H1 (cell line): ENCODE results near the gene HTR1B. TPM values are rescaled to one million over a fixed set of nuclear protein-coding genes. Genes with fewer than 3 reads are reported as not detected.

Source experiments
- CTCF ChIA-PET: fragments of 300-600 bp; sonication (Branson Sonifier 250); formaldehyde crosslinking; loops from one replicate; lab custom pipeline; 2021; ENCODE audit not compliant: partially characterized antibody; lab: Charles Lee
- POLR2A ChIA-PET: fragments of 300-600 bp; sonication (Branson Sonifier 250); formaldehyde crosslinking; loops from one replicate; lab custom pipeline; 2021; ENCODE audit warnings: inconsistent platforms; ENCODE audit not compliant: partially characterized antibody; lab: Charles Lee
- DNase-seq, 2 experiments: peaks; one replicate each; pipeline versions ENCODE4 v3.0.0 to v3.0.0-alpha.2; 2010 to 2022; ENCODE audit warnings: low spot score in 2 of 2, low read depth in 1 of 2, mixed read lengths in 1 of 2
- FAIRE-seq: peaks from 2 replicates; lab custom pipeline; 2011; peaks lifted over from hg19 to GRCh38; lab: Jason Lieb, UNC
- H2AFZ ChIP-seq: 2 replicates; pipeline ENCODE4 v1.8.1; 2012; ENCODE audit warnings: low read length, inconsistent platforms
- H2AK5ac ChIP-seq: 2 replicates; pipeline ENCODE4 v1.6.1; 2013; ENCODE audit warnings: low read depth, low read length
- H2BK120ac ChIP-seq: replicated peaks from 2 replicates; pipeline ENCODE3; 2013; ENCODE audit warnings: low read depth, low read length, inconsistent platforms
- H2BK12ac ChIP-seq: 2 replicates; pipeline ENCODE4 v1.6.1; 2013; ENCODE audit warnings: low read depth, low read length
- H2BK15ac ChIP-seq: 2 replicates; pipeline ENCODE4 v1.6.1; 2013; ENCODE audit warnings: low read length
- H2BK20ac ChIP-seq: 2 replicates; pipeline ENCODE4 v1.6.1; 2013; ENCODE audit warnings: low read length
- H2BK5ac ChIP-seq: 2 replicates; pipeline ENCODE4 v1.6.1; 2013; ENCODE audit warnings: low read depth, low read length
- H3K14ac ChIP-seq: 2 replicates; pipeline ENCODE4 v1.6.1; 2013; ENCODE audit warnings: inconsistent platforms; ENCODE audit not compliant: insufficient read length
- H3K18ac ChIP-seq: 2 replicates; pipeline ENCODE4 v1.6.1; 2013; ENCODE audit warnings: low read length; ENCODE audit errors: extremely low read depth
- H3K23ac ChIP-seq: 2 replicates; pipeline ENCODE4 v1.6.1; 2013; ENCODE audit warnings: inconsistent platforms; ENCODE audit not compliant: insufficient read length
- H3K23me2 ChIP-seq: 2 replicates; pipeline ENCODE4 v1.6.1; 2013; ENCODE audit warnings: low read depth, low read length
- H3K27ac ChIP-seq: 2 replicates; pipeline ENCODE4 v1.6.1; 2011; ENCODE audit warnings: low read depth, low read length, inconsistent platforms
- H3K27me3 ChIP-seq, 4 experiments: replicated peaks in 1 of 4; 1 replicate in 1 of 4; 2 replicates in 3 of 4; pipeline versions ENCODE4 v1.6.1 to v1.8.1; 2011 to 2013; ENCODE audit warnings: low read length in 3 of 4, mild to moderate bottlenecking in 3 of 4, inconsistent platforms in 2 of 4, mixed read lengths in 2 of 4, moderate library complexity in 1 of 4; ENCODE audit not compliant: control insufficient read depth in 3 of 4, insufficient read depth in 3 of 4; ENCODE audit errors: extremely low read depth in 1 of 4
- H3K36me3 ChIP-seq, 4 experiments: 2 replicates each; pipeline versions ENCODE4 v1.6.1 to v1.8.1; 2011 to 2013; ENCODE audit warnings: mild to moderate bottlenecking in 4 of 4, low read length in 3 of 4, moderate library complexity in 2 of 4, control low read depth in 1 of 4, inconsistent platforms in 1 of 4; ENCODE audit not compliant: insufficient read depth in 4 of 4, control insufficient read depth in 2 of 4
- H3K4ac ChIP-seq: replicated peaks from 2 replicates; pipeline ENCODE3; 2013; ENCODE audit warnings: low read length, low read depth, mixed read lengths, inconsistent platforms; ENCODE audit not compliant: insufficient read length
- H3K4me1 ChIP-seq, 4 experiments: replicated peaks in 1 of 4; 1 replicate in 1 of 4; 2 replicates in 3 of 4; pipeline versions ENCODE4 v1.6.1 to v1.8.1; 2011 to 2013; ENCODE audit warnings: low read length in 3 of 4, inconsistent platforms in 2 of 4, mixed read lengths in 1 of 4; ENCODE audit not compliant: insufficient read depth in 4 of 4, control insufficient read depth in 3 of 4
- H3K4me2 ChIP-seq, 2 experiments: 2 replicates each; pipeline versions ENCODE4 v1.6.1 to v1.8.1; 2011 to 2013; ENCODE audit warnings: low read depth in 2 of 2, low read length in 2 of 2, control low read depth in 1 of 2, inconsistent platforms in 1 of 2, mild to moderate bottlenecking in 1 of 2; ENCODE audit not compliant: insufficient read depth in 1 of 2
- H3K4me3 ChIP-seq, 4 experiments: fragments of 200-600, 300-600 bp in 1 of 4; sonication (generic), shearing (Covaris generic), sonication (Bioruptor Twin) in 1 of 4; 2 replicates each; pipeline versions ENCODE4 v1.5.1 to v1.8.1; 2011 to 2016; ENCODE audit warnings: low read length in 4 of 4, low read depth in 3 of 4, control low read depth in 2 of 4, inconsistent platforms in 2 of 4, mild to moderate bottlenecking in 2 of 4, mixed read lengths in 1 of 4, moderate library complexity in 1 of 4; ENCODE audit not compliant: insufficient read depth in 2 of 4; ENCODE audit errors: extremely low read depth in 1 of 4
- H3K56ac ChIP-seq: replicated peaks from 2 replicates; pipeline ENCODE3; 2013; ENCODE audit warnings: low read depth, mild to moderate bottlenecking, mixed read lengths, low read length, inconsistent platforms; ENCODE audit not compliant: insufficient read length
- H3K79me1 ChIP-seq: 2 replicates; pipeline ENCODE4 v1.6.1; 2013; ENCODE audit warnings: low read depth, low read length, control low read depth
- H3K79me2 ChIP-seq, 2 experiments: 2 replicates each; pipeline versions ENCODE4 v1.6.1 to v1.8.1; 2012 to 2013; ENCODE audit warnings: low read length in 2 of 2, mild to moderate bottlenecking in 2 of 2, inconsistent platforms in 1 of 2; ENCODE audit not compliant: insufficient read depth in 2 of 2, control insufficient read depth in 1 of 2
- H3K9ac ChIP-seq, 4 experiments: replicated peaks in 1 of 4; 1 replicate in 1 of 4; 2 replicates in 3 of 4; pipeline versions ENCODE4 v1.6.1 to v1.8.1; 2011 to 2013; ENCODE audit warnings: low read depth in 3 of 4, low read length in 3 of 4, control low read depth in 2 of 4, mild to moderate bottlenecking in 2 of 4, moderate library complexity in 2 of 4, inconsistent platforms in 1 of 4; ENCODE audit errors: extremely low read depth in 1 of 4
- H3K9me3 ChIP-seq, 2 experiments: 2 replicates each; pipeline versions ENCODE4 v1.6.1 to v1.8.1; 2012 to 2013; ENCODE audit warnings: mild to moderate bottlenecking in 2 of 2, moderate library complexity in 2 of 2, control low read depth in 1 of 2, inconsistent platforms in 1 of 2, low read depth in 1 of 2, low read length in 1 of 2, mixed read lengths in 1 of 2; ENCODE audit not compliant: insufficient read depth in 2 of 2
- H4K20me1 ChIP-seq, 2 experiments: replicated peaks in 1 of 2; 2 replicates each; pipeline versions ENCODE3 to v1.8.1; 2011 to 2013; ENCODE audit warnings: inconsistent platforms in 2 of 2, low read length in 2 of 2, mild to moderate bottlenecking in 1 of 2; ENCODE audit not compliant: insufficient read depth in 2 of 2, control insufficient read depth in 1 of 2
- H4K5ac ChIP-seq: 2 replicates; pipeline ENCODE4 v1.6.1; 2013; ENCODE audit warnings: low read length, low read depth, mixed read lengths, inconsistent platforms; ENCODE audit not compliant: insufficient read length
- H4K8ac ChIP-seq: 2 replicates; pipeline ENCODE4 v1.8.0; 2013; ENCODE audit warnings: mild to moderate bottlenecking, moderate library complexity, low read length, inconsistent platforms; ENCODE audit not compliant: insufficient read depth; ENCODE audit errors: extremely low read depth
- H4K91ac ChIP-seq: replicated peaks from 2 replicates; pipeline ENCODE3; 2013; ENCODE audit warnings: low read length, mixed read lengths, inconsistent platforms; ENCODE audit not compliant: insufficient read length
- BCL11A ChIP-seq, 2 experiments: IDR thresholded peaks; one replicate each; pipeline ENCODE4 v1.6.1; 2011; ENCODE audit warnings: low read depth in 2 of 2, low read length in 2 of 2, mild to moderate bottlenecking in 2 of 2
- POU5F1 ChIP-seq: IDR thresholded peaks from 2 replicates; pipeline ENCODE4 v1.6.1; 2011; ENCODE audit warnings: low read depth, mild to moderate bottlenecking, low read length, moderate library complexity
- WGBS, 2 experiments: shearing (Covaris generic) in 1 of 2; methylation state at CpG; one replicate each; pipeline versions ENCODE4 v1.1.6 to v1.1.7; 2013 to 2015; ENCODE audit warnings: low lambda C conversion rate in 2 of 2, mixed read lengths in 2 of 2, inconsistent platforms in 1 of 2, low coverage in 1 of 2, missing lambda C conversion rate in 1 of 2; ENCODE audit not compliant: insufficient replicate concordance in 2 of 2, insufficient coverage in 1 of 2, insufficient read length in 1 of 2; ENCODE audit errors: extremely low coverage in 1 of 2, missing lambda C conversion rate in 1 of 2; 5-methylcytosine and 5-hydroxymethylcytosine counted together
- polyA plus RNA-seq, 7 experiments: library from polyadenylated mRNA; depleted of rRNA in 3 of 7; stranded (reverse) in 5 of 7; unstranded in 2 of 7; fragments of >200 nt in 5 of 7; fragments of 200-250 nt in 2 of 7; gene quantifications; 1 replicate in 5 of 7; 2 replicates in 1 of 7; 4 replicates in 1 of 7; pipeline versions ENCODE4 v1.2.1 to v1.2.3, GENCODE V29; 2011 to 2013; ENCODE audit warnings: missing spikeins in 2 of 7, mixed read lengths in 2 of 7
- total RNA-seq: library from RNA; stranded (reverse); fragmentation: NEBNext Ultra II Directional; extraction: Animal tissue kit (Norgen Biotek cat#: 25700); gene quantifications from 2 replicates; pipeline ENCODE4 v1.2.1, GENCODE V29; 2021
- TF ChIP-seq, protein P1 (sequence below), 3 experiments: IDR thresholded peaks; 1 replicate in 2 of 3; 2 replicates in 1 of 3; pipeline versions ENCODE4 v1.5.1 to v1.6.1; 2011; ENCODE audit warnings: low read length in 3 of 3, mild to moderate bottlenecking in 3 of 3, inconsistent platforms in 2 of 3, low read depth in 1 of 3, moderate library complexity in 1 of 3; ENCODE audit not compliant: insufficient read depth in 1 of 3; ENCODE audit errors: control extremely low read depth in 1 of 3
- TF ChIP-seq, protein P2 (sequence below): IDR thresholded peaks from 2 replicates; pipeline ENCODE4 v1.6.1; 2011; ENCODE audit warnings: low read depth, mild to moderate bottlenecking, low read length; ENCODE audit not compliant: insufficient read depth
- TF ChIP-seq, protein P3 (sequence below): IDR thresholded peaks from 2 replicates; pipeline ENCODE4 v1.6.1; 2012; ENCODE audit warnings: low read length, inconsistent platforms
- TF ChIP-seq, protein P4 (sequence below): IDR thresholded peaks from 2 replicates; pipeline ENCODE4 v1.6.1; 2012; ENCODE audit warnings: inconsistent platforms
- TF ChIP-seq, protein P5 (sequence below): IDR thresholded peaks from 2 replicates; pipeline ENCODE4 v1.6.1; 2011; ENCODE audit warnings: low read length, improper control_type of control experiment

The HTR1B gene
- total and polyA plus RNA-seq, 2 of the 8 experiments (the other 6 are each of a cell fraction or from before 2014, with no cell fraction given), result 1.1 to 1.4 TPM

DNA sequence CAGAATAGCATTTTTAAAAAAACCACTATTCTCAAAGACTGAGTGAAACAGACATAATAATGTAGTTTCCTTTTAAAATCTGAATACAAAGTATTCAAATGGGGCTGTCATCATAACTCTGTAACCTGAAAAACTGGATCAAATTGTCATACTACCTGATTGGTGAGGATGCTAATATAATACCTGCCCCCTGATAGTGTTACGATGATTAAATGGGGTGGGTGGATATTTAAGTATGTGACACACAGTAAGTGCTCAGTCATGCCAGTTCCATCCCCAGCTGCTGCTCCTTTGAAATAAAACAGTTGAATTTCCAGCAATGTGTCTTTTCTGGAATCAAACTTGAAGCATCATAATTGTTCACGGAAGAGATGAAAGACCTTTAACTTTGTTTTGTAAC is 8.9 kb downstream of the HTR1B start:
- 89% methylated on average over 2 of the region's 2 CpGs; no CpG with 5 or more reads in 1 of the 2 experiments for WGBS, 2 experiments
- CTCF ChIA-PET, result interaction anchor here (0.6 to 1.6 kb wide), 3 partner anchors 12 to 1059 kb away, joined by 3 to 4 read pairs (median 3); no protein-coding TSS in a partner anchor
- no peak for TF ChIP-seq BCL11A (IDR thresholded peaks at IDR 0.05; ENCODE audit: low read depth in 2 of 2, low read length in 2 of 2)
- TF ChIP-seq, protein P1, sequence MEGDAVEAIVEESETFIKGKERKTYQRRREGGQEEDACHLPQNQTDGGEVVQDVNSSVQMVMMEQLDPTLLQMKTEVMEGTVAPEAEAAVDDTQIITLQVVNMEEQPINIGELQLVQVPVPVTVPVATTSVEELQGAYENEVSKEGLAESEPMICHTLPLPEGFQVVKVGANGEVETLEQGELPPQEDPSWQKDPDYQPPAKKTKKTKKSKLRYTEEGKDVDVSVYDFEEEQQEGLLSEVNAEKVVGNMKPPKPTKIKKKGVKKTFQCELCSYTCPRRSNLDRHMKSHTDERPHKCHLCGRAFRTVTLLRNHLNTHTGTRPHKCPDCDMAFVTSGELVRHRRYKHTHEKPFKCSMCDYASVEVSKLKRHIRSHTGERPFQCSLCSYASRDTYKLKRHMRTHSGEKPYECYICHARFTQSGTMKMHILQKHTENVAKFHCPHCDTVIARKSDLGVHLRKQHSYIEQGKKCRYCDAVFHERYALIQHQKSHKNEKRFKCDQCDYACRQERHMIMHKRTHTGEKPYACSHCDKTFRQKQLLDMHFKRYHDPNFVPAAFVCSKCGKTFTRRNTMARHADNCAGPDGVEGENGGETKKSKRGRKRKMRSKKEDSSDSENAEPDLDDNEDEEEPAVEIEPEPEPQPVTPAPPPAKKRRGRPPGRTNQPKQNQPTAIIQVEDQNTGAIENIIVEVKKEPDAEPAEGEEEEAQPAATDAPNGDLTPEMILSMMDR (IDR thresholded peaks at IDR 0.05; ENCODE audit: control extremely low read depth in 1 of 3, insufficient read depth in 1 of 3, low read depth in 1 of 3, low read length in 3 of 3), result no peak
- TF ChIP-seq, protein P2, sequence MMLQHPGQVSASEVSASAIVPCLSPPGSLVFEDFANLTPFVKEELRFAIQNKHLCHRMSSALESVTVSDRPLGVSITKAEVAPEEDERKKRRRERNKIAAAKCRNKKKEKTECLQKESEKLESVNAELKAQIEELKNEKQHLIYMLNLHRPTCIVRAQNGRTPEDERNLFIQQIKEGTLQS, result no peak
- TF ChIP-seq, protein P3, sequence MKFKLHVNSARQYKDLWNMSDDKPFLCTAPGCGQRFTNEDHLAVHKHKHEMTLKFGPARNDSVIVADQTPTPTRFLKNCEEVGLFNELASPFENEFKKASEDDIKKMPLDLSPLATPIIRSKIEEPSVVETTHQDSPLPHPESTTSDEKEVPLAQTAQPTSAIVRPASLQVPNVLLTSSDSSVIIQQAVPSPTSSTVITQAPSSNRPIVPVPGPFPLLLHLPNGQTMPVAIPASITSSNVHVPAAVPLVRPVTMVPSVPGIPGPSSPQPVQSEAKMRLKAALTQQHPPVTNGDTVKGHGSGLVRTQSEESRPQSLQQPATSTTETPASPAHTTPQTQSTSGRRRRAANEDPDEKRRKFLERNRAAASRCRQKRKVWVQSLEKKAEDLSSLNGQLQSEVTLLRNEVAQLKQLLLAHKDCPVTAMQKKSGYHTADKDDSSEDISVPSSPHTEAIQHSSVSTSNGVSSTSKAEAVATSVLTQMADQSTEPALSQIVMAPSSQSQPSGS, result no peak
- TF ChIP-seq, protein P4, sequence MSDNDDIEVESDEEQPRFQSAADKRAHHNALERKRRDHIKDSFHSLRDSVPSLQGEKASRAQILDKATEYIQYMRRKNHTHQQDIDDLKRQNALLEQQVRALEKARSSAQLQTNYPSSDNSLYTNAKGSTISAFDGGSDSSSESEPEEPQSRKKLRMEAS, result no peak
- no peak for TF ChIP-seq POU5F1
- TF ChIP-seq, protein P5, sequence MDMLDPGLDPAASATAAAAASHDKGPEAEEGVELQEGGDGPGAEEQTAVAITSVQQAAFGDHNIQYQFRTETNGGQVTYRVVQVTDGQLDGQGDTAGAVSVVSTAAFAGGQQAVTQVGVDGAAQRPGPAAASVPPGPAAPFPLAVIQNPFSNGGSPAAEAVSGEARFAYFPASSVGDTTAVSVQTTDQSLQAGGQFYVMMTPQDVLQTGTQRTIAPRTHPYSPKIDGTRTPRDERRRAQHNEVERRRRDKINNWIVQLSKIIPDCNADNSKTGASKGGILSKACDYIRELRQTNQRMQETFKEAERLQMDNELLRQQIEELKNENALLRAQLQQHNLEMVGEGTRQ, result no peak

More for the DNA sequence above, 8.9 kb downstream of the HTR1B start:
- FAIRE-seq, result no peak
- POLR2A ChIA-PET, result no interaction called here
- Histone ChIP-seq H3K79me1 (no peaks in the 10 kb centered on the region), H2BK120ac (no peak overlapping the region), H3K4me3 (no peak overlapping the region), H2AFZ (peak overlapping the region; percentile 28; the same call in 1 of the 2 replicates), H3K18ac (no peak overlapping the region), H3K27me3 (no peaks in the 10 kb centered on the region), H4K8ac (no peak overlapping the region), H3K4ac (no peak overlapping the region), H2BK20ac (no peak overlapping the region), H4K91ac (no peak overlapping the region), H3K36me3 (no peaks in the 10 kb centered on the region), H3K23ac (no peak overlapping the region), H2BK15ac (no peak overlapping the region), H3K14ac (no peak overlapping the region), H3K27ac (no peak overlapping the region), H2BK12ac (no peak overlapping the region), H3K56ac (no peak overlapping the region), H2AK5ac (no peak overlapping the region), H2BK5ac (no peak overlapping the region), H3K9me3 (no peaks in the 10 kb centered on the region), H3K4me1 (peaks cover 0 to 10% (median 8%) of the 10 kb centered on the region in 4 experiments; a peak in 6 of 7 replicates), H3K79me2 (no peaks in the 10 kb centered on the region), H3K9ac (no peak overlapping the region), H4K5ac (no peak overlapping the region), H4K20me1 (no peaks in the 10 kb centered on the region), H3K23me2 (no peaks in the 10 kb centered on the region), H3K4me2 (no peak overlapping the region)
- DNase-seq, result no peak
